Activated naive CD4-positive, alpha-beta T cell treated with anti-CD3 and anti-CD28 coated beads for 36 hours (primary cell): ENCODE data around the gene FCSK. TPM values are rescaled to one million over a fixed set of nuclear protein-coding genes. Genes with fewer than 3 reads are reported as not detected.
"Not testable (repeated sequence)": the region's sequence is repeated elsewhere in the genome, so short reads cannot be mapped to it uniquely, and the experiment has no call there.

Experiments
- CTCF ChIA-PET: fragments of 350-600 bp; sonication (Branson Sonifier 250); formaldehyde crosslinking; loops from one replicate; lab custom pipeline; 2021; ENCODE audit warnings: antibody characterized with exemption; lab: Charles Lee
- DNase-seq: peaks from one replicate; pipeline ENCODE4 v3.0.0-alpha.2; 2020
- H3K27ac Mint-ChIP-seq: one replicate; pipeline ENCODE4 v1.8.0; 2021; ENCODE audit warnings: mild to moderate bottlenecking, mixed read lengths
- H3K27me3 Mint-ChIP-seq: one replicate; pipeline ENCODE4 v1.8.0; 2021; ENCODE audit warnings: low read depth, mixed read lengths
- H3K36me3 Mint-ChIP-seq: one replicate; pipeline ENCODE4 v1.8.0; 2021; ENCODE audit warnings: low read depth, mixed read lengths
- H3K4me1 Mint-ChIP-seq: one replicate; pipeline ENCODE4 v1.8.0; 2021; ENCODE audit warnings: low read depth, mixed read lengths
- H3K4me3 Mint-ChIP-seq: one replicate; pipeline ENCODE4 v1.8.0; 2021; ENCODE audit warnings: mild to moderate bottlenecking, moderate library complexity, mixed read lengths
- H3K9me3 Mint-ChIP-seq: one replicate; pipeline ENCODE4 v1.8.0; 2021; ENCODE audit warnings: mixed read lengths
- intact Hi-C: fragments of 100-400 bp; cut with micrococcal nuclease; formaldehyde crosslinking; loops from one replicate; pipeline ENCODE4 v1.15.1; 2023
- total RNA-seq, 2 experiments: library from RNA; stranded (reverse); gene quantifications; one replicate each; pipeline ENCODE4 v1.2.3, GENCODE V29; 2021

FCSK gene
- total RNA-seq = 10 to 100 TPM; 12.2 to 12.6 TPM

- H3K4me3 Mint-ChIP-seq = peak within 1 kb of the TSS; percentile 86
- H3K9me3 Mint-ChIP-seq = no peaks in the 10 kb centered on the region
- intact Hi-C loops = loop anchor here (1.0 to 2.0 kb wide), 7 partner anchors 15 to 73 kb away; partner anchors contain the start of genes COG4, SF3B3 and ST3GAL2
- peak; percentile 62 for DNase-seq
- H3K4me1 Mint-ChIP-seq = peaks cover 18% of the 10 kb centered on the region
- CTCF ChIA-PET = interaction anchor here (1.2 to 1.6 kb wide), 4 partner anchors 15 to 75 kb away, joined by 3 to 5 read pairs (median 3); partner anchors contain the start of gene ST3GAL2
- no peaks in the 10 kb centered on the region for H3K36me3 Mint-ChIP-seq
- H3K27ac Mint-ChIP-seq = peak within 1 kb of the TSS; percentile 88
- H3K27me3 Mint-ChIP-seq = no peaks in the 10 kb centered on the region
These were observed at the start of gene FCSK for GRCh38 chr16:70454222-70455034. TSS of gene FCSK (plus strand) at chr16:70454595. CDS start at chr16:70463191, 8,596 bp downstream.

GRCh38 chr16:70406104-70406503, 48.3 kb upstream of the FCSK start:
- DNase-seq, H3K27me3 Mint-ChIP-seq, H3K4me3 Mint-ChIP-seq, H3K36me3 Mint-ChIP-seq, H3K27ac Mint-ChIP-seq, H3K9me3 Mint-ChIP-seq: not testable (repeated sequence)
- peaks cover 58% of the 10 kb centered on the region for H3K4me1 Mint-ChIP-seq
- intact Hi-C loops = loop anchor here (10.0 kb wide), 1 partner anchor 329 kb away; no protein-coding TSS in a partner anchor
- CTCF ChIA-PET = interaction anchor here (0.7 to 1.0 kb wide), 2 partner anchors 11 to 15 kb away, joined by 3 to 6 read pairs; no protein-coding TSS in a partner anchor

- Mint-ChIP-seq H3K36me3 (no peaks in the 10 kb centered on the region), H3K4me3 (no peak overlapping the region), H3K27ac (no peak overlapping the region), H3K27me3 (no peaks in the 10 kb centered on the region), H3K9me3 (no peaks in the 10 kb centered on the region), H3K4me1 (peaks cover 55% of the 10 kb centered on the region)
- CTCF ChIA-PET = interaction anchor here (0.7 to 1.1 kb wide), 2 partner anchors 20 to 173 kb away, joined by 3 to 4 read pairs; no protein-coding TSS in a partner anchor
- intact Hi-C loops = loop anchor here (10.0 kb wide), 1 partner anchor 327 kb away; no protein-coding TSS in a partner anchor
- DNase-seq = no peak
These were observed 46.6 kb upstream of the FCSK start for GRCh38 chr16:70407811-70408274.

GRCh38 chr16:70410734-70411133, 43.7 kb upstream of the FCSK start:
- DNase-seq = no peak
- no peak overlapping the region for H3K27ac Mint-ChIP-seq
- no peaks in the 10 kb centered on the region for H3K9me3 Mint-ChIP-seq
- CTCF ChIA-PET = interaction anchor here (0.6 to 1.1 kb wide), 2 partner anchors 16 to 345 kb away, joined by 3 read pairs; no protein-coding TSS in a partner anchor
- H3K27me3 Mint-ChIP-seq = no peaks in the 10 kb centered on the region
- intact Hi-C loops = no loop called here
- peaks cover 31% of the 10 kb centered on the region for H3K4me1 Mint-ChIP-seq
- H3K4me3 Mint-ChIP-seq = no peak overlapping the region
- H3K36me3 Mint-ChIP-seq = no peaks in the 10 kb centered on the region

- Mint-ChIP-seq H3K27me3 (no peaks in the 10 kb centered on the region), H3K4me1 (peaks cover 23% of the 10 kb centered on the region), H3K36me3 (no peaks in the 10 kb centered on the region), H3K9me3 (no peaks in the 10 kb centered on the region), H3K27ac (no peak overlapping the region), H3K4me3 (no peak overlapping the region)
- intact Hi-C loops = no loop called here
- CTCF ChIA-PET = interaction anchor here (0.6 kb wide), 1 partner anchor 10 kb away, joined by 3 read pairs; no protein-coding TSS in a partner anchor
- no peak for DNase-seq
These were observed 42.0 kb upstream of the FCSK start for GRCh38 chr16:70412385-70412784.

DNA sequence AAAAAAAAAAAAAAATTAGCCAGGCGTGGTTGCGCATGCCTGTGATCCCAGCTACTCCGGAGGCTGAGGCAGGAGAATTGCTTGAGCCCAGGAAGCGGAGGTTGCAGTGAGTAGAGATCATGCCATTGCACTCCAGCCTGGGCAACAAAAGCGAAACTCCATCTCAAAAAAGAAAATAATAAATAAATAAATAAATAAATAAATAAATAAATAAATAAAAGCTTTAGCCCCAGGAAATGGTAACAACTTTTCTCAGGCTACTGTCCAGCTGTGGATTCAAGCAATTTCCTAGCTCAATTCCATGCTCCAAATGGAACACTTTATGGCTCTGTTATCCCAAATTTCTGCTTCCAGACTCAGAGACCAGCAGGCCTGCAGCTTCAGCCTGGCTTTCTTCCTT, 40.8 kb upstream of the FCSK start:
- H3K27ac Mint-ChIP-seq, DNase-seq, intact Hi-C loops, H3K27me3 Mint-ChIP-seq, H3K4me3 Mint-ChIP-seq, H3K36me3 Mint-ChIP-seq, H3K9me3 Mint-ChIP-seq, CTCF ChIA-PET: not testable (repeated sequence)
- peaks cover 24% of the 10 kb centered on the region for H3K4me1 Mint-ChIP-seq

DNA sequence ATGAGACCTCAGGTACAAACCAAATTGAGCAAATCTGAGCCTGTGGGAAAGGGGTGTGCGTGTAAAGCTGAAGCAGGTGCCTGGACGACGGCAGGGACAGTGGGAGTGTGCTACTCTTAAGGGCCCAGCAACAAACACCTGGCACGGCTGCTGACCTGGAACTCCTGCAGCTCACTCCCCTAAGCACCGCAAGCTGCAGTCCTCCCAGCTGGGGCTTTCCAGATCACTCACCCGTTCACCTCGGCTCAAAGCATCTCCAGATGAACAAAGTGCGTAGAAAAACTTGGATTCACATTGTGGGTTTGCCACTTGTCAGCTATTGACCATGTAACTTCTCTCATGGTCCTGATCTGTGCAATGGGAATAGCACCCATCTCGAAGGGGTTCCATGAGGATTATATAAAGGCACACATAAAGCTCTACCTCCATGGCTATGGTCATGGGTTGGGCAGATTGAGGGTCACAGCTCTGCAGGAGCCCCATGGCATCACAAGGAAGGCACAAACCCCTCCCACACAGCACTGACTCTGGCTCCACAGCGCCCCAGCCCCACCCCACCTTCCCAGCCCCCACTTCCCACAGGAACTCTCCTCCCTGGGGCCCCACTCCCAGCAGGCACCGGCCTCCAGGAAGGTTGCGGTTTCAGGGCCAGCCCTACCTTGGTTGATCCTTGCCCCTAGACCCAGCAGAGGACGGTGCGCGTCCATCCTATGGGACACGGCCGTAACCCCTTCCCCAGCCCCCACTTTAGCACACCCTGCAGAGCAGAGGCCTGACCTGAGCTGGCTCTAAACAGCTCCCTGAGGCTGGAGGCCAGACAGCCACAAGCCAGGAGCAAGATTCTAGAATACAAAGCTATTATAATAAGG, 37.4 kb upstream of the FCSK start:
- no peak for DNase-seq
- intact Hi-C loops = no loop called here
- no peaks in the 10 kb centered on the region for H3K36me3 Mint-ChIP-seq
- H3K4me1 Mint-ChIP-seq = peaks cover 33% of the 10 kb centered on the region
- H3K4me3 Mint-ChIP-seq = no peak overlapping the region
- H3K27ac Mint-ChIP-seq = no peak overlapping the region
- H3K9me3 Mint-ChIP-seq = no peaks in the 10 kb centered on the region
- CTCF ChIA-PET = interaction anchor here (0.7 to 3.9 kb wide), 4 partner anchors 22 to 601 kb away, joined by 3 to 10 read pairs (median 4); partner anchors contain the start of gene ST3GAL2
- no peaks in the 10 kb centered on the region for H3K27me3 Mint-ChIP-seq

GRCh38 chr16:70417661-70418060, 36.7 kb upstream of the FCSK start:
- no peaks in the 10 kb centered on the region for H3K27me3 Mint-ChIP-seq
- CTCF ChIA-PET = interaction anchor here (0.7 to 3.9 kb wide), 4 partner anchors 8 to 601 kb away, joined by 3 to 10 read pairs (median 6); partner anchors contain the start of gene ST3GAL2
- peaks cover 35% of the 10 kb centered on the region for H3K4me1 Mint-ChIP-seq
- H3K27ac Mint-ChIP-seq = no peak overlapping the region
- no peaks in the 10 kb centered on the region for H3K9me3 Mint-ChIP-seq
- intact Hi-C loops = loop anchor here (1.0 kb wide), 1 partner anchor 11 kb away; no protein-coding TSS in a partner anchor
- no peaks in the 10 kb centered on the region for H3K36me3 Mint-ChIP-seq
- H3K4me3 Mint-ChIP-seq = no peak overlapping the region
- no peak for DNase-seq

- Mint-ChIP-seq H3K27ac (peak overlapping the region; percentile 65), H3K9me3 (no peaks in the 10 kb centered on the region), H3K4me1 (peaks cover 40% of the 10 kb centered on the region), H3K27me3 (no peaks in the 10 kb centered on the region), H3K36me3 (no peaks in the 10 kb centered on the region), H3K4me3 (peak overlapping the region; percentile 34)
- CTCF ChIA-PET = interaction anchor here (1.2 to 3.9 kb wide), 3 partner anchors 9 to 25 kb away, joined by 3 to 10 read pairs (median 9); partner anchors contain the start of gene ST3GAL2
- peak; percentile 58 for DNase-seq
- intact Hi-C loops = loop anchor here (1.0 kb wide), 1 partner anchor 10 kb away; no protein-coding TSS in a partner anchor
These were observed 36.0 kb upstream of the FCSK start for GRCh38 chr16:70418274-70418992.

DNA sequence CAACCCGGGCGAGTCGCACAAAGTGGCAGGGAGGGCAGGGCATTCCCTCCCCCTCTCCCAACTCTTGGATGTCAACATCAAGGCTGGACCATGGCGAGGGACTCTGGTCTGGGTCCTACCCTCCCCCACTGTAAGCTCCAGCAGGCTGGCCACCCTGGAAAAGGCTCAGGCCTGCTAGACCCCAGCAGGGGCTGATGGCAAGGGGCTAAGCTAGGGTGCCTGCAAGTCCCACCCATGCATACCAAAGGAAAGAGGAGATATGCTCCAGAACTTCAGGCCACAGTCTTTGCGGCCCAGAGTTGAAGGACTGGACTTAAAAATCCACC, 35.4 kb upstream of the FCSK start:
- Mint-ChIP-seq H3K27ac (peak overlapping the region; percentile 65), H3K9me3 (no peaks in the 10 kb centered on the region), H3K36me3 (no peaks in the 10 kb centered on the region), H3K4me1 (peaks cover 42% of the 10 kb centered on the region), H3K4me3 (peak overlapping the region; percentile 34), H3K27me3 (no peaks in the 10 kb centered on the region)
- CTCF ChIA-PET = interaction anchor here (1.2 to 3.9 kb wide), 2 partner anchors 10 to 20 kb away, joined by 9 to 10 read pairs; partner anchors contain the start of gene ST3GAL2
- no peak for DNase-seq
- intact Hi-C loops = loop anchor here (1.0 kb wide), 1 partner anchor 9 kb away; no protein-coding TSS in a partner anchor
